AG08395 (cell line): ENCODE results near the gene CAMK1G.
A peak's percentile ranks its signal among the peaks of the same experiment; 100 is the strongest.

Experiments
- DNase-seq: peaks from one replicate; pipeline ENCODE4 v3.0.0; 2012; ENCODE audit warnings: mixed read lengths, low spot score

Gene CAMK1G

DNA sequence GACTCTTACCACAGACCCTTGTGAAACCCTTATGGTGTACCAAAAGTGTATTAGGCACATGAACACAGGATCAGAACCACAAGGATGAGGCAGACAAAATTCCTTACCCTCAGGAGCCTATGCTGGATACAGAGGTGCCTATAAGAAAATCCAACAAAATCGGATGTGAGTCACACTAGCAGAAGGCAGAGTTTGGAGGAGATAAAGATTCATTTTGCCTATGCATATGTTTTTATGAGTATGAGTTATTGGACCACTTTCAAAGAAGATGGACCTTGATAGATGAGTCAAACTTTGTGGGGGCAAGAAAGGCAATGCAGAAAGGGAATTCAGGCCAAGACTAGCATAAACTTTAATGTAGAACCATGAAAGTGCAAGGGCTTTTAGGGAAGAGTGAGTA is 17.0 kb downstream of the CAMK1G start:
- DNase-seq: no peak

DNA sequence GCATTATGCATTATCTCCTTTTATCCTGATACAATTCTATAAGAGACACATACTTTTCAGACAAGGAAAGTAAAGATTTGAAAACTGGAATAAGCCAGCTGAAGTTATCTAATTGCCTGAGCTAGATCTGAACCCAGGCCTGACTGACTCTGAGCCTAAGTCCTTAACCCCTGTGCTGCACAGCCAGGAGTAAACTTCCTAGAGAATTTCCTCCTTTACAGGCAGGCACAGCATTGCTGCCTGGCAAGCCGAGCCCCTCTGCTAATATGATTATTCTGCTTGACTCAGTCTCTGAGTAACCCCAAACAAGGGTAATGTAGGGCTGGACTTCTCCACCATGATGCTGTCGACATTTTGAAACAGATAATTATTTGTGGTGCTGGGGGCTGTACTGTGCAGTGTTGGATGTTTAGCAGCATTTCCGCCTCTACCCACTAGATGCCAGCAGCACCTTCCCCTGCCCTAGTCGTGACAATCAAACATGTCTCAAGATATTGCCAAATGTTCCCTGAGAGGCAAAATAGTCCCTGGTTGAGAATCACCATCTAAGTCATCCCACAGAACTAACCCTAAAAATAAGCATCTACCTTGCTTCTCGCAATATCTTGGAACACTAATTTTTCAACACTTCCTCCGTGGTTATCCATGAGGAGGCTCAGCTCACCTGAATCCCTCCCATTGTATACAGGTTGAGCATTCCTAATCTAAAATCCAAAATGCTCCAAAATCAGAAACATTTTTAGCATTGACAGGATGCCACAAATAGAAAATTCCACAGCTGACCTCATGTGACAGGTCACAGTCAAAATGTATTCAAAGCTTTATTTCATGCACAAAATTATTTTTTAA is 18.5 kb downstream of the CAMK1G start:
- peak; percentile 60 for DNase-seq

DNA sequence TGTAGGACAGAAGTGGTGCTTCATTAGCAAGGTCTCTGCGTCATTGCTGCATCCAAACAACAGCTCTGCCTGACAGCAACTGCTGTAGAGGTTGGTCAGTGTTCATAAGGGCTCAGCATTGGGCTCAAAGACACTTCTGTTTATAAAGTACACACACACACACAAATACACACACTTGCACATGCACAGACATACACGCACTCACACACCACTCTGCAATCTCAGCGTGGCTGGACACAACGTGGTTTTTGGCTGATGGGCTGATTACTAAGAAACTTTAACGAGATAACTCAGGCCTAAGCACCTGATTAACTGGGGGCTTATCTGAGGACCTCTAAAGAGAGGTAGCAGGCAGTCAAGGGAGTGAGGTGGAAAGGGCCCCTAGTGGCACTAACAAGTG is 20.4 kb downstream of the CAMK1G start:
- DNase-seq: no peak

GRCh38 chr1:209607102-209607794 is 23.7 kb downstream of the CAMK1G start:
- DNase-seq: peak; percentile 60

- DNase-seq: no peak
Measured at GRCh38 chr1:209607795-209608178, 24.3 kb downstream of the CAMK1G start.

DNA sequence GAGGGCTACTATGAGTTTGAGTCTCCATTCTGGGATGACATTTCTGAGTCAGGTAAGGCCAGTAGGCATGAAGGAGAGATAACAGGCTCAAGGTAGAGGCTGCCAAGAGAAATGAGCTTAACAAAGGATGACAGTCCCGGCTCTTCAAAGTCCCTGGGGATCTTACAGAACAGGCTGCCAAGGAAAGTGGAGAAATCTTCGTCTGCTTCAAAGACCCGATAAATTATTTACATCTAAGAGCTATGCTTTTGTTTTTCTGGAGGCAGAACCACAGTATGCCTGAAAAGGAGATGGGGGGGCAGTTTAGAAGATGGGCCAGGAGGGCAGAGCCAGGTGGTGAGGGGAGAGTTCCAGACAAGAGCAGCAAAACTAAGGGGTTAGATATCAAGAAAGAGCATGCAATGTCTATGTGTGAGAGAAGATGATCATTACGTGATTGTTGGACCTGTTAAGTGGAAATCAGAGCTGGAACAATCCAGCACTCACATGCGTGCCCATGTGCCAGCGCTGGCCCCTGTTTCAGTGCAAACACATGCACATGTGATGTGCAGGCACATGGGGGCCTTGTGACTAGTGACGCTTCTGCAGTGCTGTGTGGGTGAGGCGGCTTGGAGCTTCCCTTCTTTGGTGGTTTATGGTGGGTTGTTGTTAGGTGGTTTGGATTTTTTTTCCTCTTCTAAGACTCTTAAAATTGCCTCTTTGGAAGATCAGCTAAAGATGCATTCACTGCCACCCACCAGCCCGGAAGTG is 25.7 kb downstream of the CAMK1G start:
- no peak for DNase-seq

DNA sequence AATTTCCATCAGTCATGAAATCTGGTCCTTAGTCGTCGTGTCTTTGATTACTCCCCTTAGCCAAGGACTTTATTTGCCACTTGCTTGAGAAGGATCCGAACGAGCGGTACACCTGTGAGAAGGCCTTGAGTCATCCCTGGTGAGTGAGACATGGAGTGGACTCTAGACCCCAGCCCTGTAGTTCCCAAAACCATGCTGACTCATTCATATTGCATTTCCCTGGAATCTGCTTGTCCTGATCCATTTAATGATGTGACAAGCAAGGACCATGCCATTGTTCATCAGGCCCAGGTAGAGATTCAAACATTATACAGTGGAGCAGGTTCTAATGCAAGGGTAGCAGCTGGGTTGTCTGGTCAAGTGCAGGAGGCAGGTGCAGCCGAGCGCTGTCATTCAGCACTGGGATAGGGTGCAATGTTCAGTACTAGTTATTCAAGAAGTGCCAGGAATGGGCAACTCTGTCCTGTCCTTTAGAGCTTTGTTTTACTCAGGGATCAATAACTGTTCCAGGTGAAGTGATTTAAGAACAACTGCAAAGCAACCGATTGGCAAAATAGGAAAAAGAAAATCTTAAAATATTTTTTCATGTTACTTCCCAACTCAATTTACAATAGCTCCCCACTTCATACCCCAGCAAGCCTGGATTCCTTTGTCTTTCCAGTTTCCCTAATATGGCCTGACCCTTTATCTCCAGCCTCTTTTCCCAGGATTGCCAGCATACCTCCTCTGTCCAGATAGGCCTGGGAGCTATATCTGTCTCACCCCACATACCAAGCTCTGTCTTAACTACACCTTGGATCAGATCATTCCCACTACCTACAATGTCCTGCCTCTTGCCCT is 26.5 kb downstream of the CAMK1G start:
- no peak for DNase-seq

DNA sequence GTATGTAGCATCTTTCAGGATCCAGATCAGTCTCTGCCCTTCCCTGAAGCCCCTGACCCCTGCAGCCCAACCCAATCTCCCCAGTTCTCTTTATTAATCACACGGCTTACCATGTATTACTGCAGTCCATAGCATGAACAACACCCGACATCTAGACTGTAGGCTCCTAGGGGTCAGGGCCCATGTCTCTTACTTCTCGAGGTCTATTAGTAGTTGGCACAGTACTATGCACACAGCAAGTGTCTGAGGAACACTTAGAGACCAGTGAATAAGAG is 27.1 kb downstream of the CAMK1G start:
- no peak for DNase-seq

- no peak for DNase-seq
Measured at GRCh38 chr1:209611771-209612570, 28.5 kb downstream of the CAMK1G start.

- DNase-seq: no peak
Measured at GRCh38 chr1:209612646-209613399, 29.3 kb downstream of the CAMK1G start.

GRCh38 chr1:209613400-209614150 is 30.1 kb downstream of the CAMK1G start:
- DNase-seq: no peak

DNA sequence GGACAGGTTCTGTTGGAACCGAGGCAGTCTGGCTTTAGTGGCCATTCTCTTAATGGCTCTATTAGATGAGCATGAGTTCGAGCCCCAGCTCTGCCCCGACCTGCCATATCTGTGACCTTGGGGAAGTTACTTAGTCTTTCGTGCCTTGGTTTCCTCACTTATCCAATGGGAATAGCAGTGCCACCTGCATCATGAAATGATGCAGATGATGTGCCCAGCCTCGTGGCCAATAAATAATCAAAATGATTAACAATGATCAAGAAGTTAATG is 30.6 kb downstream of the CAMK1G start:
- no peak for DNase-seq

DNA sequence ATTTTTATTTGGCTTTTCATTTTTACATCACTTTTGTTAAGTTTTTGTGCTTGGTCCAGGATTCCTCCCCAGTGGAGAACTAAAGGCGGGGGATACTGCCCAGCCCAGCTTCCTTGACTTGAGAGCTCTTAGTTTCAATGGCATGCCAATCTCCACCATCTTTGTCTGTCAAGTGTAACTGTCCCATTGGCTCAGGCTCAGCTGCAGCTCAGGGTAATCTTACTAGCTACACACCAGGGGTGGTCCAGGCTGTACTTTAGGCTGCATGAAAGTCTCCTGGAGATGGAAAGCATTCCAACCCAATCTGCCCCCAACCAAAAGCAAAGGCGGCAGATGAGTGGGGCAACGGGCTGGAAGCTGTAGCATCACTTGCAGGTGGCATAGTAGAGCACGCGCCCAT is 31.4 kb downstream of the CAMK1G start:
- DNase-seq: no peak

DNA sequence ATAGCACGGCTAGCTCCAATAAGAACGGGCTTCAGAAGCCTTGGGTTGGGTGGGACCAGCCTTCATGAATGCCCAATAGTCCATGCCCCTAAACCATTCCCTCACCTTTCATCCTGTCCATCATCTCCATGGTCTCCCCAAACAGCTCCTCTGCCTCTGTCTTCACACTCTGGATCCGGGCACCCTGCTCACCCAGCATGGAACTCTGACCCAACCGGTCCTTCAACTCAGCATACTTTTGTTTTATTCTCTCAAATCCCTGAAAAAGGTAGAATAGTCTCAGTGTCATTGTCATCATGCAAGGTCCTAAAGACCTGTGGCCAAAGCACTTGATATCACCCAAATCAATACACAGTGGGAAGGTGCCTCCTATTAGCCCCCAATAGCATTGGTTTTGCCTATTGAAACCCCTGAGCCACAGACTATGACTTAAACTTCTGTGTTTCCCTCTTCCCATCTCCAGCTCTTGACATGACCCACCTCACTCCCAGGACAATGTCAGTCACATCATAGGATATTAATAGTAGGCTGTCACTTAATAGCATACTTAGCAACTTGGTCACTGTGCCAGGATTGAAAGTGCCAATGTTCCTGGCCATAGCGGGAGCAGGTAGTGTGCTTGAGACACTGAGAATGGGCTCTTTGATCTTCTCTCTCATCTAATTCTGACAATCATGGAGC is 33.0 kb downstream of the CAMK1G start:
- no peak for DNase-seq

DNA sequence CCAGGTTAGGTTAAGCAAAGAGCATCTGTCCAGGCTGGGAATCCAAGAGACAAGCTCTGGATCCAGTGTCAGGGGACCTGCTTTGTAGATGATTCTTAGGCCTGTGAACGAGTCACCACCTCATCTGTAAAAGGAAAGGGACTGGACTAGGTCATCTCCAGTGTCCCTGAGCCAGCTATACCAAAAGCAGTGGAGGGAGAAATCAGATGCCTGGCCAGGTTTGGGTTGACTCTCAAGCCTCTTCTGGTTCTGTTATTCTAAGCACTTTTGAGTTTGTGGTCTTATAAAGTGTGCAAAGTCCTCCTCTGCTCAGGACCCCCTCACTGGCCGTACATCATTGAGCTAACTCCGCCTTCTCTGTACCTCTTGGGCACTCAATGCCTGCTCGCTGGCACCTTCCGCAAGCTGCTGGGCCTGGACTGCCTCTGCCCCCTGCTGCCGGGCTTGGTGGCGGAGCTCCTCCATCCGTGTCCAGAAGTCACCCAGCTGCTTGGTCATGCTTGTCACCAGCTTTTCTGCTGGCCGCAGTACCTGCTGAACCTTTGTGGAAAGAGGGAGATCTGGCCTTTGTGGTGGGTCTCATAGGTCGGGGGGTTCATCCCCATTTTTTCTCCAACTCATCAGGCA is 33.6 kb downstream of the CAMK1G start:
- no peak for DNase-seq

DNA sequence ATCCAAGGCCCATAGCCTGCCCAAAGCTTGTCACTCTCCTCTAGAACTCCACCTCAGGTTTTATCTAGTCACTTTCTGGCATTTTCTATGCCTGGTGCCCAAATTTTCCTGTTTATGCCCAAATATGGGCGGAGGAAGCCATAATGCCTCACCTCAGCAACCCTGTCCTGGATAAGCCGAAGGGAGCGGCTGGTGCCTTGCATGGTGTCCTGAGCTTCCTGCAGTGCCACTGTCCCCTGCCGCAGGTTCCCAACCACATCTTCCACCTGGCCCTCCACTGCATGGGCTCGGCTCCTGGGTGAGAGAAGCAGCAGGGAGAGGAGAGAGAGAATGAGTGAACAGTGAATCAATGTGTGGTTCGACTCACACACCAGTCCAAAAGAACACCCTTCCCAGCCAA is 34.2 kb downstream of the CAMK1G start:
- DNase-seq: no peak

DNA sequence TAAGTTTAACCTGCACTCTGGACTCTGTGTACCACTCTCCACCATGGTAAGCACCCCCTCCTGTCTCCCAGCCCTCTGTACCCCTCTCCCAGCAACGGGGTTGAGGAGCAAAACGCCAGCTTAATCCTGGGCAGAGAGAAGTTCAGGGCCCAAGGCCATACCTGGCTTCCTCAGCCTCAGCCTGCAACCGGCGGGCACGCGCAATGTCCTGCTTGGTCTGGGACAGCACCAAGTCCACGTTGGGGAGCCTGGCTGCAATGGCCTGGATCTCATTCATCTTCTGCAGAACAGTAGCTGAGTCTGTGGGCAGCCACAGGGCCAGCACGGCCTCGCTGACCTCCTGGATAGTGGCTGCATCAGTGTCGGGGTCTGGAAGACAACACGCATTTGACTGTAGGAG is 34.8 kb downstream of the CAMK1G start:
- no peak for DNase-seq

GRCh38 chr1:209618756-209619420 is 35.4 kb downstream of the CAMK1G start:
- DNase-seq: peak; percentile 54
